KOPT-K1 (cell line): ENCODE results near the gene MRTFB.
A peak's percentile ranks its signal among the peaks of the same experiment; 100 is the strongest.
"Not testable (repeated sequence)": the region's sequence is repeated elsewhere in the genome, so short reads cannot be mapped to it uniquely, and the experiment has no call there.

ENCODE experiments used
- H3K27ac ChIP-seq: fragments of 200-600 bp; sonication (generic); 2 replicates; pipeline ENCODE4 v1.5.1; 2016; ENCODE audit warnings: antibody characterized with exemption, mild to moderate bottlenecking, low read depth, low read length; ENCODE audit not compliant: poor library complexity, severe bottlenecking
- H3K36me3 ChIP-seq: fragments of 200-600 bp; sonication (generic); 2 replicates; pipeline ENCODE4 v1.5.1; 2017; ENCODE audit warnings: antibody characterized with exemption, mild to moderate bottlenecking, low read length, moderate library complexity; ENCODE audit not compliant: insufficient read depth
- H3K9me3 ChIP-seq: fragments of 200-600 bp; sonication (generic); 2 replicates; pipeline ENCODE4 v1.5.1; 2017; ENCODE audit warnings: antibody characterized with exemption, low read length, mild to moderate bottlenecking; ENCODE audit not compliant: insufficient read depth, poor library complexity, severe bottlenecking

MRTFB gene

DNA sequence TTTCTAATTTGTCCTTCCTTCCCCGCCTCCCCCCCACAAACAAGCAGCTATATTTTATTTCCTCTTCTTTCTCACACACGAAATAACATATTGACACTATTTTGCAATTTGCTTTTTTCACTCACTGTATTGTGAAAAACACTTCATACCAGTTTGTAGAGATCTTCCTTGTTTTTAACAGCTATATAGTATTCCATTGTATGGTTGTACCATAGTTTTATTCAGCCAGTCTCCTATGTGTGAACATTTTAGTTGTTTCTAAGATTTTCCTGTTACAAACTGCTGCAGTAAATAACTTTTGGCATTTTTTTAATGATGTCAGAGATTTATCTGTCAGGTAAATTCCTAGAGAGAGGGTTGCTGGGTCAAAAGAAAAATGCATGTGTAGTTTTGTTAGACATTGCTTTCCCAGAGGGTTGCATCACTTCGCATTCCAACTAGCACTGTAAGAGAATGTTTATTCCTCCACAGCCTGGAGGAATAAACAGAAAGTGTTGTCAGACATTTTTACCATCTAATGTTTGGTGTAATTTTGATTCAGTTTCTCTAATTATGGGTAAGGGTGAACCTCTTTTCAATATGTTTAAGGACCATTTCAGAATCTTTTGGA is 101.2 kb downstream of the MRTFB start:
- Histone ChIP-seq H3K9me3 (no peaks in the 10 kb centered on the region), H3K36me3 (no peaks in the 10 kb centered on the region), H3K27ac (no peak overlapping the region)

DNA sequence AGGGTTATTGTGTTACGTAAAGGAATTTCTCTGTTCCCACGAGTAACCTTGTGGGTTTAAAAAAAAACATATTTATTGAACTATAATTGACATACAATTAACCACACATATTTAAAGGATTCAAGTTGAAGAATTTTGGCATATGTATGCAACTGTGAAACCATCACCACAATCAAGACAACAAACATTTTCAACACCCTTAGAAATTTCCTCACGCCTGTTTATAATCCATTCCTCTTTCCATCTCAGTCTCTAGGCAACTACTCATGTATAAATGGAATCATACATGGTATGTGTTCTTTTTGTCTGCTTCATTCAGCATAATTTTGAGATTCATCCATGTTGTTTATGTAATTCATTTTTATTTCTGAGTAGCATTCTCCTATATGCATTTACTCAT is 104.0 kb downstream of the MRTFB start:
- H3K27ac ChIP-seq = no peak overlapping the region
- no peaks in the 10 kb centered on the region for H3K9me3 ChIP-seq
- H3K36me3 ChIP-seq = no peaks in the 10 kb centered on the region

DNA sequence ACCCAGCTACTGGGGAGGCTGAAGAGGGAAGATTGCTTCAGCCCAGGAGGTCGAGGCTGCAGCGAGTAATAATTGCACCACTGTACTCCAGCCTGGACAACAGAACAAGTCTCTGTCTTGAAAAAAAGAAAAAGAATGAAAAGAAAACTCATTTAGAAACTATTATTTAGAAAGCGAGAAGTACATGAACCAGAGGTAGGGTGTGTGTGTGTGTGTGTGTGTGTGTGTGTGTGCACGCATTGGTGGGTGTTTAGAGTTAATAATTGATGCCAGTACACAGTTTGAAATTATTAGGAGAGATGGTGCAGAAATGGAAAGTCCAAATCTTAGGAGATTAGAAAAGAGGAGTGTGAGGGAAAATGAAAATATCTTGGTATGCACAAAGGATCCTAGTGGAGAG is 106.6 kb downstream of the MRTFB start:
- H3K9me3 ChIP-seq = no peaks in the 10 kb centered on the region

GRCh38 chr16:14179116-14179515 is 108.0 kb downstream of the MRTFB start:
- Histone ChIP-seq H3K9me3 (no peaks in the 10 kb centered on the region), H3K27ac (no peak overlapping the region), H3K36me3 (no peaks in the 10 kb centered on the region)

More for the DNA sequence above, 106.6 kb downstream of the MRTFB start:
- H3K36me3 ChIP-seq = no peaks in the 10 kb centered on the region
- H3K27ac ChIP-seq = no peak overlapping the region

GRCh38 chr16:14180481-14180944 is 109.4 kb downstream of the MRTFB start:
- Histone ChIP-seq H3K9me3 (no peaks in the 10 kb centered on the region), H3K27ac (no peak overlapping the region), H3K36me3 (no peaks in the 10 kb centered on the region)

GRCh38 chr16:14181371-14182050 is 110.4 kb downstream of the MRTFB start:
- Histone ChIP-seq H3K9me3 (no peaks in the 10 kb centered on the region), H3K27ac (no peak overlapping the region), H3K36me3 (no peaks in the 10 kb centered on the region)

- Histone ChIP-seq H3K36me3 (no peaks in the 10 kb centered on the region), H3K27ac (no peak overlapping the region), H3K9me3 (no peaks in the 10 kb centered on the region)
Observed at GRCh38 chr16:14182999-14183398, 111.9 kb downstream of the MRTFB start.

DNA sequence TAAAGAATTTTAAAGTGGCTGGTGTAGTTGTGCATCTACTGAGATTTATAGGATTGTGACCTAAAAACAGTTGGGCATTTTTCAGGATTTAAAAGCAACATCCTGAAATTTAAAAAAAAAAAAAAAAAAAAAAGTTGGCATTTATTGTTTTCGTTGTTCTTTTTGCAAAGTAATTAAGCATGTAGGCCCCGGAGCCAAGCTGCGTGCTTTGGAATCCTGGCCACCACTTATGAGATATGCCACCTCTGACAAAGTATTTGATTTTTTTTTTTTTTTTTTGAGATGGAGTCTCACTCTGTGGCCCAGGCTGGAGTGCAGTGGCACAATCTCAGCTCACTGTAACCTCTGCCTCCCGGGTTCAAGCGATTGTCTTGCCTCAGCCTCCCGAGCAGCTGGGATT is 112.8 kb downstream of the MRTFB start:
- H3K27ac ChIP-seq, H3K36me3 ChIP-seq, H3K9me3 ChIP-seq: not testable (repeated sequence)

GRCh38 chr16:14186007-14186794 is 115.1 kb downstream of the MRTFB start:
- Histone ChIP-seq H3K36me3 (no peaks in the 10 kb centered on the region), H3K27ac (no peak overlapping the region), H3K9me3 (no peaks in the 10 kb centered on the region)

- no peak overlapping the region for H3K27ac ChIP-seq
- H3K36me3 ChIP-seq = no peaks in the 10 kb centered on the region
- no peaks in the 10 kb centered on the region for H3K9me3 ChIP-seq
Observed at GRCh38 chr16:14186795-14187221, 115.7 kb downstream of the MRTFB start.

GRCh38 chr16:14187517-14188338 is 116.6 kb downstream of the MRTFB start:
- Histone ChIP-seq H3K27ac (no peak overlapping the region), H3K36me3 (no peaks in the 10 kb centered on the region), H3K9me3 (no peaks in the 10 kb centered on the region)

DNA sequence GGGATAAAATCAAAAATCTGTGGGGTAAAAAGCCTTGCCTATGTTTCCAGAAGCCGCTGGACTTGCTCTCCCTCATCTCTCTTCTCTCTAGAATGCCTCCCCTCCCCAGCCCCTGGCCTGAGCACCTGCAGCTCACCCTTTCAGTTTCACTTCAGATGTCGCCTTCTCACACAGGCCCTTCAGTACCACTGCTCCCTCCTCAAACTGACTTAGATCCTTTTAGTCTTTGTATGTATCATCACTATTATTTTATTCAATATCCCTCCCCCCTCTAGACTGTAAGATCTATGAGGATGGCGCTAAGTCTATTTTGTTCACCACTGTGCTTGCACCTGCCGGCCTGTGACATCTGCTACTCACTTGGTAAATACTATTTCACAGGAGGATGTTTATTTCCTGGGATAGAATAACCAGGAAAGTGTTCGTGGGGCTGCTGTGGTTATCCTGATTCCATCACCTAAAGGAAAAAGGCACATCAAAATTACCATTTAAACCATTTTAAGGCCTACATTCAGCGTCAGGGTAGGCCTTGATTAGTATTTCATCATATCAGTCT is 122.3 kb downstream of the MRTFB start:
- Histone ChIP-seq H3K9me3 (no peaks in the 10 kb centered on the region), H3K36me3 (no peaks in the 10 kb centered on the region), H3K27ac (peak overlapping the region; percentile 50)

- Histone ChIP-seq H3K9me3 (no peaks in the 10 kb centered on the region), H3K27ac (no peak overlapping the region), H3K36me3 (no peaks in the 10 kb centered on the region)
Observed at GRCh38 chr16:14194721-14195120, 123.6 kb downstream of the MRTFB start.

GRCh38 chr16:14196011-14196410 is 124.9 kb downstream of the MRTFB start:
- Histone ChIP-seq H3K27ac (peak overlapping the region; percentile 19), H3K9me3 (no peaks in the 10 kb centered on the region), H3K36me3 (no peaks in the 10 kb centered on the region)
